H1 (cell line): ENCODE measurements around the gene HELZ2. TPM values are rescaled to one million over a fixed set of nuclear protein-coding genes. Genes with fewer than 3 reads are reported as not detected.

Experiments used
- CTCF ChIA-PET: fragments of 300-600 bp; sonication (Branson Sonifier 250); formaldehyde crosslinking; loops from one replicate; lab custom pipeline; 2021; ENCODE audit not compliant: partially characterized antibody; lab: Charles Lee
- POLR2A ChIA-PET: fragments of 300-600 bp; sonication (Branson Sonifier 250); formaldehyde crosslinking; loops from one replicate; lab custom pipeline; 2021; ENCODE audit warnings: inconsistent platforms; ENCODE audit not compliant: partially characterized antibody; lab: Charles Lee
- DNase-seq, 2 experiments: peaks; one replicate each; pipeline versions ENCODE4 v3.0.0 to v3.0.0-alpha.2; 2010 to 2022; ENCODE audit warnings: low spot score in 2 of 2, low read depth in 1 of 2, mixed read lengths in 1 of 2
- FAIRE-seq: peaks from 2 replicates; lab custom pipeline; 2011; peaks lifted over from hg19 to GRCh38; lab: Jason Lieb, UNC
- H2AFZ ChIP-seq: 2 replicates; pipeline ENCODE4 v1.8.1; 2012; ENCODE audit warnings: low read length, inconsistent platforms
- H2AK5ac ChIP-seq: 2 replicates; pipeline ENCODE4 v1.6.1; 2013; ENCODE audit warnings: low read depth, low read length
- H2BK120ac ChIP-seq: replicated peaks from 2 replicates; pipeline ENCODE3; 2013; ENCODE audit warnings: low read depth, low read length, inconsistent platforms
- H2BK12ac ChIP-seq: 2 replicates; pipeline ENCODE4 v1.6.1; 2013; ENCODE audit warnings: low read depth, low read length
- H2BK15ac ChIP-seq: 2 replicates; pipeline ENCODE4 v1.6.1; 2013; ENCODE audit warnings: low read length
- H2BK20ac ChIP-seq: 2 replicates; pipeline ENCODE4 v1.6.1; 2013; ENCODE audit warnings: low read length
- H2BK5ac ChIP-seq: 2 replicates; pipeline ENCODE4 v1.6.1; 2013; ENCODE audit warnings: low read depth, low read length
- H3K14ac ChIP-seq: 2 replicates; pipeline ENCODE4 v1.6.1; 2013; ENCODE audit warnings: inconsistent platforms; ENCODE audit not compliant: insufficient read length
- H3K18ac ChIP-seq: 2 replicates; pipeline ENCODE4 v1.6.1; 2013; ENCODE audit warnings: low read length; ENCODE audit errors: extremely low read depth
- H3K23ac ChIP-seq: 2 replicates; pipeline ENCODE4 v1.6.1; 2013; ENCODE audit warnings: inconsistent platforms; ENCODE audit not compliant: insufficient read length
- H3K23me2 ChIP-seq: 2 replicates; pipeline ENCODE4 v1.6.1; 2013; ENCODE audit warnings: low read depth, low read length
- H3K27ac ChIP-seq: 2 replicates; pipeline ENCODE4 v1.6.1; 2011; ENCODE audit warnings: low read depth, low read length, inconsistent platforms
- H3K27me3 ChIP-seq, 4 experiments: replicated peaks in 1 of 4; 1 replicate in 1 of 4; 2 replicates in 3 of 4; pipeline versions ENCODE4 v1.6.1 to v1.8.1; 2011 to 2013; ENCODE audit warnings: low read length in 3 of 4, mild to moderate bottlenecking in 3 of 4, inconsistent platforms in 2 of 4, mixed read lengths in 2 of 4, moderate library complexity in 1 of 4; ENCODE audit not compliant: control insufficient read depth in 3 of 4, insufficient read depth in 3 of 4; ENCODE audit errors: extremely low read depth in 1 of 4
- H3K36me3 ChIP-seq, 4 experiments: 2 replicates each; pipeline versions ENCODE4 v1.6.1 to v1.8.1; 2011 to 2013; ENCODE audit warnings: mild to moderate bottlenecking in 4 of 4, low read length in 3 of 4, moderate library complexity in 2 of 4, control low read depth in 1 of 4, inconsistent platforms in 1 of 4; ENCODE audit not compliant: insufficient read depth in 4 of 4, control insufficient read depth in 2 of 4
- H3K4ac ChIP-seq: replicated peaks from 2 replicates; pipeline ENCODE3; 2013; ENCODE audit warnings: low read length, low read depth, mixed read lengths, inconsistent platforms; ENCODE audit not compliant: insufficient read length
- H3K4me1 ChIP-seq, 4 experiments: replicated peaks in 1 of 4; 1 replicate in 1 of 4; 2 replicates in 3 of 4; pipeline versions ENCODE4 v1.6.1 to v1.8.1; 2011 to 2013; ENCODE audit warnings: low read length in 3 of 4, inconsistent platforms in 2 of 4, mixed read lengths in 1 of 4; ENCODE audit not compliant: insufficient read depth in 4 of 4, control insufficient read depth in 3 of 4
- H3K4me2 ChIP-seq, 2 experiments: 2 replicates each; pipeline versions ENCODE4 v1.6.1 to v1.8.1; 2011 to 2013; ENCODE audit warnings: low read depth in 2 of 2, low read length in 2 of 2, control low read depth in 1 of 2, inconsistent platforms in 1 of 2, mild to moderate bottlenecking in 1 of 2; ENCODE audit not compliant: insufficient read depth in 1 of 2
- H3K4me3 ChIP-seq, 4 experiments: fragments of 200-600, 300-600 bp in 1 of 4; sonication (generic), shearing (Covaris generic), sonication (Bioruptor Twin) in 1 of 4; 2 replicates each; pipeline versions ENCODE4 v1.5.1 to v1.8.1; 2011 to 2016; ENCODE audit warnings: low read length in 4 of 4, low read depth in 3 of 4, control low read depth in 2 of 4, inconsistent platforms in 2 of 4, mild to moderate bottlenecking in 2 of 4, mixed read lengths in 1 of 4, moderate library complexity in 1 of 4; ENCODE audit not compliant: insufficient read depth in 2 of 4; ENCODE audit errors: extremely low read depth in 1 of 4
- H3K56ac ChIP-seq: replicated peaks from 2 replicates; pipeline ENCODE3; 2013; ENCODE audit warnings: low read depth, mild to moderate bottlenecking, mixed read lengths, low read length, inconsistent platforms; ENCODE audit not compliant: insufficient read length
- H3K79me1 ChIP-seq: 2 replicates; pipeline ENCODE4 v1.6.1; 2013; ENCODE audit warnings: low read depth, low read length, control low read depth
- H3K79me2 ChIP-seq, 2 experiments: 2 replicates each; pipeline versions ENCODE4 v1.6.1 to v1.8.1; 2012 to 2013; ENCODE audit warnings: low read length in 2 of 2, mild to moderate bottlenecking in 2 of 2, inconsistent platforms in 1 of 2; ENCODE audit not compliant: insufficient read depth in 2 of 2, control insufficient read depth in 1 of 2
- H3K9ac ChIP-seq, 4 experiments: replicated peaks in 1 of 4; 1 replicate in 1 of 4; 2 replicates in 3 of 4; pipeline versions ENCODE4 v1.6.1 to v1.8.1; 2011 to 2013; ENCODE audit warnings: low read depth in 3 of 4, low read length in 3 of 4, control low read depth in 2 of 4, mild to moderate bottlenecking in 2 of 4, moderate library complexity in 2 of 4, inconsistent platforms in 1 of 4; ENCODE audit errors: extremely low read depth in 1 of 4
- H3K9me3 ChIP-seq, 2 experiments: 2 replicates each; pipeline versions ENCODE4 v1.6.1 to v1.8.1; 2012 to 2013; ENCODE audit warnings: mild to moderate bottlenecking in 2 of 2, moderate library complexity in 2 of 2, control low read depth in 1 of 2, inconsistent platforms in 1 of 2, low read depth in 1 of 2, low read length in 1 of 2, mixed read lengths in 1 of 2; ENCODE audit not compliant: insufficient read depth in 2 of 2
- H4K20me1 ChIP-seq, 2 experiments: replicated peaks in 1 of 2; 2 replicates each; pipeline versions ENCODE3 to v1.8.1; 2011 to 2013; ENCODE audit warnings: inconsistent platforms in 2 of 2, low read length in 2 of 2, mild to moderate bottlenecking in 1 of 2; ENCODE audit not compliant: insufficient read depth in 2 of 2, control insufficient read depth in 1 of 2
- H4K5ac ChIP-seq: 2 replicates; pipeline ENCODE4 v1.6.1; 2013; ENCODE audit warnings: low read length, low read depth, mixed read lengths, inconsistent platforms; ENCODE audit not compliant: insufficient read length
- H4K8ac ChIP-seq: 2 replicates; pipeline ENCODE4 v1.8.0; 2013; ENCODE audit warnings: mild to moderate bottlenecking, moderate library complexity, low read length, inconsistent platforms; ENCODE audit not compliant: insufficient read depth; ENCODE audit errors: extremely low read depth
- H4K91ac ChIP-seq: replicated peaks from 2 replicates; pipeline ENCODE3; 2013; ENCODE audit warnings: low read length, mixed read lengths, inconsistent platforms; ENCODE audit not compliant: insufficient read length
- CHD2 ChIP-seq: IDR thresholded peaks from 2 replicates; pipeline ENCODE4 v1.6.1; 2012; ENCODE audit warnings: low read length, improper control_type of control experiment
- JUND ChIP-seq: IDR thresholded peaks from 2 replicates; pipeline ENCODE4 v1.6.1; 2011; ENCODE audit warnings: mild to moderate bottlenecking, improper control_type of control experiment, low read length
- RBBP5 ChIP-seq: IDR thresholded peaks from 2 replicates; pipeline ENCODE4 v1.7.1; 2012; ENCODE audit warnings: low read depth, mild to moderate bottlenecking, inconsistent platforms, low read length, moderate library complexity, borderline replicate concordance
- SIN3A ChIP-seq, 2 experiments: IDR thresholded peaks in 1 of 2; conservative IDR thresholded peaks in 1 of 2; 2 replicates each; pipeline ENCODE4 v1.6.1; 2011 to 2012; ENCODE audit warnings: low read length in 2 of 2, improper control_type of control experiment in 1 of 2, low read depth in 1 of 2, mild to moderate bottlenecking in 1 of 2
- SUZ12 ChIP-seq: fragments of 200-600 bp; sonication (generic); IDR thresholded peaks from 2 replicates; pipeline ENCODE4 v1.6.1; 2012; ENCODE audit warnings: mild to moderate bottlenecking, inconsistent platforms, low read length, moderate library complexity, mixed read lengths
- TAF1 ChIP-seq: IDR thresholded peaks from 2 replicates; pipeline ENCODE4 v1.6.1; 2011; ENCODE audit warnings: mild to moderate bottlenecking, low read depth, low read length
- ZNF274 ChIP-seq: IDR thresholded peaks from 2 replicates; pipeline ENCODE4 v1.7.0; 2012; ENCODE audit warnings: low read length, borderline replicate concordance; ENCODE audit errors: extremely low read depth
- WGBS, 2 experiments: shearing (Covaris generic) in 1 of 2; methylation state at CpG; one replicate each; pipeline versions ENCODE4 v1.1.6 to v1.1.7; 2013 to 2015; ENCODE audit warnings: low lambda C conversion rate in 2 of 2, mixed read lengths in 2 of 2, inconsistent platforms in 1 of 2, low coverage in 1 of 2, missing lambda C conversion rate in 1 of 2; ENCODE audit not compliant: insufficient replicate concordance in 2 of 2, insufficient coverage in 1 of 2, insufficient read length in 1 of 2; ENCODE audit errors: extremely low coverage in 1 of 2, missing lambda C conversion rate in 1 of 2; 5-methylcytosine and 5-hydroxymethylcytosine counted together
- polyA plus RNA-seq, 7 experiments: library from polyadenylated mRNA; depleted of rRNA in 3 of 7; stranded (reverse) in 5 of 7; unstranded in 2 of 7; fragments of >200 nt in 5 of 7; fragments of 200-250 nt in 2 of 7; gene quantifications; 1 replicate in 5 of 7; 2 replicates in 1 of 7; 4 replicates in 1 of 7; pipeline versions ENCODE4 v1.2.1 to v1.2.3, GENCODE V29; 2011 to 2013; ENCODE audit warnings: missing spikeins in 2 of 7, mixed read lengths in 2 of 7
- total RNA-seq: library from RNA; stranded (reverse); fragmentation: NEBNext Ultra II Directional; extraction: Animal tissue kit (Norgen Biotek cat#: 25700); gene quantifications from 2 replicates; pipeline ENCODE4 v1.2.1, GENCODE V29; 2021
- TF ChIP-seq, protein P1 (sequence below): IDR thresholded peaks from 2 replicates; pipeline ENCODE4 v1.6.1; 2012; ENCODE audit warnings: inconsistent platforms
- TF ChIP-seq, protein P2 (sequence below): IDR thresholded peaks from 2 replicates; pipeline ENCODE4 v1.6.1; 2012; ENCODE audit warnings: inconsistent platforms
- TF ChIP-seq, protein P3 (sequence below): IDR thresholded peaks from 2 replicates; pipeline ENCODE4 v1.6.1; 2012; ENCODE audit warnings: low read length, inconsistent platforms

Gene HELZ2
- total and polyA plus RNA-seq, 2 of the 8 experiments (the other 6 are each of a cell fraction or from before 2014, with no cell fraction given): 7.9 to 17.5 TPM

DNA sequence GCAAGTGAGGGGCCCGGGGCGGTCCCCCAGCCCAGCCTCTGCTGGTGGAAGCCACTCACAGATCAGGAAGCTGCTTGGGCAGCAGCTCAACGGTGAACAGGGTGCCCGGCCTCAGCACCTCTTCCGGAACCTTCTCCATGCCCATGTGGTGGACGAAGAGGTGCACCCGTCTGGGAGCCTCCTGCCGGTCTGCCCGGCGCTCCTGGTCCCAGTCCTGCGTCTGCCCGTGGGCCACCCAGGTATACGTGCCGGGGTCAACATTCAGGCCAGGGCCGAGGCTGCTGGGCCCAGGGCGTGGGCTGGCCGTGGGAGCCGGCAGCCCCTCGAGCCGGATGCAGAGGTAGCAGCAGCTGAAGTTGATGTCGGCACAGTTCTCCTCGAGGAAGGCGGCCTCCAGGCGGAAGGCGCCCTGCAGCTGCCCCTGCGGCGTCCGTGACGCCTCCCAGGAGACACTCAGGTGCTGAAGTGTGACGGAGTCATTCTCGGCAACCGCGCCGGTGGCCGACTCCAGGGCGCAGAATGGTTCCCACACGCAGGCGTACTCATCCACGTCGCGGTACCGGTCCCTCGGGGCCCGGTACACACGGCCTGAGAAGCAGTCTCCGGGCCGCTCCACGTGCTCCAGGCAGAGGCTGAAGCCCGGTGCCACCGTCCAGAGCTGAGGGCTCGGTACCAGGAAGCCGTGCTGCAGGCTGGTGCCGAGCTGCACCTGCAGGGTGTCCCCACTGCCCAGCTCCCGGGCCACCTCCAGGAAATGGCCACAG lies 11.4 kb downstream of the HELZ2 start:
- no peak overlapping the region for H2BK15ac ChIP-seq
- FAIRE-seq (no peak), DNase-seq (no peak)
- H3K4me3 ChIP-seq: no peak overlapping the region
- CTCF ChIA-PET: interaction anchor here (0.8 to 1.7 kb wide), 5 partner anchors 11 to 372 kb away, joined by 3 to 7 read pairs (median 3); partner anchors contain the start of gene PTK6
- H2BK5ac ChIP-seq: no peak overlapping the region
- POLR2A ChIA-PET: interaction anchor here (1.2 kb wide), 1 partner anchor 31 kb away, joined by 3 read pairs; no protein-coding TSS in a partner anchor
- H3K79me1 ChIP-seq: no peaks in the 10 kb centered on the region
- H3K18ac ChIP-seq: no peak overlapping the region
- H4K20me1 ChIP-seq: no peaks in the 10 kb centered on the region
- H3K9ac ChIP-seq: no peak overlapping the region
- H3K56ac ChIP-seq: no peak overlapping the region
- H3K36me3 ChIP-seq: no peaks in the 10 kb centered on the region; a peak in 4 of 8 replicates
- no peaks in the 10 kb centered on the region for H3K23me2 ChIP-seq
- H2BK20ac ChIP-seq: no peak overlapping the region
- no peak overlapping the region for H3K23ac ChIP-seq
- no peaks in the 10 kb centered on the region for H3K27me3 ChIP-seq
- H3K9me3 ChIP-seq: no peaks in the 10 kb centered on the region
- no peak overlapping the region for H2AFZ ChIP-seq
- no peaks in the 10 kb centered on the region for H3K79me2 ChIP-seq
- no peak overlapping the region for H4K5ac ChIP-seq
- 91% methylated on average over 33 of the region's 54 CpGs; no CpG with 5 or more reads in 1 of the 2 experiments for WGBS, 2 experiments
- no peak overlapping the region for H3K14ac ChIP-seq
- H2AK5ac ChIP-seq: no peak overlapping the region
- no peak overlapping the region for H3K4ac ChIP-seq
- no peak overlapping the region for H4K91ac ChIP-seq
- no peak overlapping the region for H3K4me2 ChIP-seq
- no peak overlapping the region for H2BK12ac ChIP-seq
- no peaks in the 10 kb centered on the region for H3K4me1 ChIP-seq
- H4K8ac ChIP-seq: no peak overlapping the region
- H2BK120ac ChIP-seq: no peak overlapping the region
- no peak overlapping the region for H3K27ac ChIP-seq
- TF ChIP-seq SUZ12 (no peak), RBBP5 (no peak), TAF1 (no peak), SIN3A (conservative IDR thresholded peaks at IDR 0.05 in 1 of 2, IDR thresholded peaks at IDR 0.05 in 1 of 2; ENCODE audit: low read depth in 1 of 2, low read length in 2 of 2) (no peak), ZNF274 (no peak), CHD2 (no peak), JUND (no peak)
- TF ChIP-seq, protein P1, sequence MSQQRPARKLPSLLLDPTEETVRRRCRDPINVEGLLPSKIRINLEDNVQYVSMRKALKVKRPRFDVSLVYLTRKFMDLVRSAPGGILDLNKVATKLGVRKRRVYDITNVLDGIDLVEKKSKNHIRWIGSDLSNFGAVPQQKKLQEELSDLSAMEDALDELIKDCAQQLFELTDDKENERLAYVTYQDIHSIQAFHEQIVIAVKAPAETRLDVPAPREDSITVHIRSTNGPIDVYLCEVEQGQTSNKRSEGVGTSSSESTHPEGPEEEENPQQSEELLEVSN: no peak
- TF ChIP-seq, protein P2, sequence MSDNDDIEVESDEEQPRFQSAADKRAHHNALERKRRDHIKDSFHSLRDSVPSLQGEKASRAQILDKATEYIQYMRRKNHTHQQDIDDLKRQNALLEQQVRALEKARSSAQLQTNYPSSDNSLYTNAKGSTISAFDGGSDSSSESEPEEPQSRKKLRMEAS: no peak
- TF ChIP-seq, protein P3, sequence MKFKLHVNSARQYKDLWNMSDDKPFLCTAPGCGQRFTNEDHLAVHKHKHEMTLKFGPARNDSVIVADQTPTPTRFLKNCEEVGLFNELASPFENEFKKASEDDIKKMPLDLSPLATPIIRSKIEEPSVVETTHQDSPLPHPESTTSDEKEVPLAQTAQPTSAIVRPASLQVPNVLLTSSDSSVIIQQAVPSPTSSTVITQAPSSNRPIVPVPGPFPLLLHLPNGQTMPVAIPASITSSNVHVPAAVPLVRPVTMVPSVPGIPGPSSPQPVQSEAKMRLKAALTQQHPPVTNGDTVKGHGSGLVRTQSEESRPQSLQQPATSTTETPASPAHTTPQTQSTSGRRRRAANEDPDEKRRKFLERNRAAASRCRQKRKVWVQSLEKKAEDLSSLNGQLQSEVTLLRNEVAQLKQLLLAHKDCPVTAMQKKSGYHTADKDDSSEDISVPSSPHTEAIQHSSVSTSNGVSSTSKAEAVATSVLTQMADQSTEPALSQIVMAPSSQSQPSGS: no peak
